Thyroid gland (tissue), 4 donors: Measurements from ENCODE around the gene PDE8B. TPM values are rescaled to one million over a fixed set of nuclear protein-coding genes. Genes with fewer than 3 reads are reported as not detected.

Source experiments
- DNase-seq, 2 donors: peaks; one replicate each; pipeline ENCODE4 v3.0.0-alpha.2; 2019
- H3K27ac ChIP-seq, 3 donors: fragments of 200-600 bp; sonication (generic); 1 replicate in 2 of 3; 2 replicates in 1 of 3; pipeline ENCODE4 v1.5.1; 2016 to 2019; ENCODE audit warnings: mild to moderate bottlenecking in 1 of 3, moderate library complexity in 1 of 3
- H3K27me3 ChIP-seq: fragments of 200-600 bp; sonication (generic); one replicate; pipeline ENCODE4 v1.5.1; 2019
- H3K36me3 ChIP-seq, 2 donors: fragments of 200-600 bp; sonication (generic); one replicate each; pipeline ENCODE4 v1.5.1; 2016 to 2019
- H3K4me1 ChIP-seq, 2 donors: fragments of 200-600 bp; sonication (generic); one replicate each; pipeline ENCODE4 v1.5.1; 2017 to 2019
- H3K4me3 ChIP-seq, 3 donors: fragments of 200-600 bp; sonication (generic); replicated peaks in 1 of 3; 1 replicate in 2 of 3; 2 replicates in 1 of 3; pipeline ENCODE4 v1.5.1; 2016; ENCODE audit warnings: mild to moderate bottlenecking in 1 of 3
- H3K9me3 ChIP-seq: fragments of 200-600 bp; sonication (generic); one replicate; pipeline ENCODE4 v1.5.1; 2017
- CTCF ChIP-seq, 6 experiments: fragments of 200-600 bp in 3 of 6; fragments of 450-650 bp in 3 of 6; sonication (generic) in 3 of 6; IDR thresholded peaks; one replicate each; pipeline ENCODE4 v1.5.1; 2016 to 2019; ENCODE audit warnings: antibody characterized with exemption in 6 of 6, mild to moderate bottlenecking in 2 of 6, inconsistent platforms in 1 of 6, moderate library complexity in 1 of 6
- POLR2A ChIP-seq, 2 donors: fragments of 450-650 bp; IDR thresholded peaks; one replicate each; pipeline ENCODE4 v1.6.1; 2017; ENCODE audit warnings: antibody characterized with exemption in 2 of 2, mild to moderate bottlenecking in 2 of 2, moderate library complexity in 1 of 2
- WGBS, 2 donors: methylation state at CpG; one replicate each; pipeline ENCODE4 v1.1.5; 2017; 5-methylcytosine and 5-hydroxymethylcytosine counted together
- intact Hi-C: fragments of 100-400 bp; cut with DNase I; formaldehyde crosslinking; loops from one replicate; pipeline ENCODE4 v1.15.1; 2023
- total RNA-seq, 4 donors: library from RNA; depleted of rRNA; stranded (reverse); fragments of >200 nt; gene quantifications; one replicate each; pipeline ENCODE4 v1.2.3, GENCODE V29; 2016

The PDE8B gene
- 100 to 1,000 TPM; 113 to 279 (median 218) TPM for total RNA-seq

- Histone ChIP-seq H3K9me3 (no peaks in the 10 kb centered on the region), H3K27ac (peak within 1 kb of the TSS; percentile 80 to 88 (median 87)), H3K36me3 (no peaks in the 10 kb centered on the region), H3K4me1 (peaks cover 11 to 53% of the 10 kb centered on the region in 2 donors), H3K4me3 (peak within 1 kb of the TSS; percentile 43 to 79 (median 62)), H3K27me3 (no peaks in the 10 kb centered on the region)
- 2 to 5% methylated on average over 25 to 52 of the region's 110 CpGs for WGBS, 2 donors
- peak; percentile 62 to 63 for DNase-seq
- peak in 1 of 2 donors; percentile 35 for TF ChIP-seq POLR2A (IDR thresholded peaks at IDR 0.05)
- no peak for TF ChIP-seq CTCF (IDR thresholded peaks at IDR 0.05)
- intact Hi-C loops = no loop called here
Observed at GRCh38 chr5:77210091-77210963, at the start of gene PDE8B. TSS of gene PDE8B (plus strand) at chr5:77210680. CDS start at chr5:77210926, 246 bp downstream.

- 86 to 91% methylated on average over 2 of the region's 2 CpGs for WGBS, 2 donors
- intact Hi-C loops = no loop called here
Observed at GRCh38 chr5:77163453-77163852, 47.0 kb upstream of the PDE8B start.

GRCh38 chr5:77167063-77167462 is 43.4 kb upstream of the PDE8B start:
- Histone ChIP-seq H3K9me3 (no peaks in the 10 kb centered on the region), H3K36me3 (no peaks in the 10 kb centered on the region), H3K4me1 (peaks cover 32 to 35% of the 10 kb centered on the region in 2 donors), H3K27me3 (no peaks in the 10 kb centered on the region), H3K27ac (peak overlapping the region; percentile 67 to 92 (median 87)), H3K4me3 (no peak overlapping the region)
- TF ChIP-seq CTCF (IDR thresholded peaks at IDR 0.05) (no peak), POLR2A (IDR thresholded peaks at IDR 0.05) (no peak)
- intact Hi-C loops = no loop called here
- no peak for DNase-seq

More at GRCh38 chr5:77163453-77163852, 47.0 kb upstream of the PDE8B start:
- TF ChIP-seq CTCF (IDR thresholded peaks at IDR 0.05) (no peak), POLR2A (IDR thresholded peaks at IDR 0.05) (no peak)
- Histone ChIP-seq H3K27me3 (no peaks in the 10 kb centered on the region), H3K27ac (no peak overlapping the region), H3K36me3 (no peaks in the 10 kb centered on the region), H3K4me3 (no peak overlapping the region), H3K4me1 (peaks cover 22 to 24% of the 10 kb centered on the region in 2 donors), H3K9me3 (no peaks in the 10 kb centered on the region)
- no peak for DNase-seq

GRCh38 chr5:77167695-77168121 is 42.8 kb upstream of the PDE8B start:
- no peak for TF ChIP-seq CTCF (IDR thresholded peaks at IDR 0.05)
- TF ChIP-seq POLR2A (IDR thresholded peaks at IDR 0.05) = no peak
- H3K27ac ChIP-seq = peak overlapping the region; percentile 67 to 92 (median 87)
- intact Hi-C loops = no loop called here
- no peak overlapping the region for H3K4me3 ChIP-seq
- no peak for DNase-seq
- H3K36me3 ChIP-seq = no peaks in the 10 kb centered on the region
- H3K4me1 ChIP-seq = peaks cover 32 to 35% of the 10 kb centered on the region in 2 donors
- 28 to 43% methylated on average over 4 of the region's 4 CpGs for WGBS, 2 donors
- no peaks in the 10 kb centered on the region for H3K9me3 ChIP-seq
- H3K27me3 ChIP-seq = no peaks in the 10 kb centered on the region
